GM23338 (cell line): ENCODE data around the gene ITPRID2.

Experiments
- CREB1 ChIP-seq: fragments of 250-450 bp; sonication (Bioruptor Pico); IDR thresholded peaks from 2 replicates; pipeline ENCODE4 v1.5.0; 2020; ENCODE audit warnings: low read depth, mild to moderate bottlenecking, moderate library complexity
- EZH2 ChIP-seq: fragments of 200-600 bp; sonication (generic); IDR thresholded peaks from one replicate; pipeline ENCODE4 v1.8.0; 2017; ENCODE audit warnings: antibody characterized with exemption, mild to moderate bottlenecking, low read depth; ENCODE audit not compliant: unreplicated experiment
- EZH2phosphoT487 ChIP-seq: fragments of 200-600 bp; sonication (generic); IDR thresholded peaks from one replicate; pipeline ENCODE4 v1.8.1; 2018; ENCODE audit warnings: antibody characterized with exemption; ENCODE audit not compliant: unreplicated experiment
- JUNB ChIP-seq: IDR thresholded peaks from one replicate; pipeline ENCODE4 v1.6.1; 2016; ENCODE audit warnings: antibody characterized with exemption; ENCODE audit not compliant: unreplicated experiment
- POLR2AphosphoS5 ChIP-seq: IDR thresholded peaks from 2 replicates; pipeline ENCODE4 v1.6.1; 2016; ENCODE audit warnings: antibody characterized with exemption, low read depth
- ZNF114 ChIP-seq: fragments of 250-450 bp; sonication (Bioruptor Pico); IDR thresholded peaks from 2 replicates; pipeline ENCODE4 v1.5.0; 2020; ENCODE audit warnings: mild to moderate bottlenecking, moderate library complexity
- TF ChIP-seq, protein P1 (sequence below), 2 experiments: fragments of 200-600 bp in 1 of 2; sonication (generic) in 1 of 2; conservative IDR thresholded peaks; 2 replicates each; pipeline versions ENCODE4 v1.5.1 to v1.6.1; 2016 to 2017; ENCODE audit warnings: antibody characterized with exemption in 2 of 2, low read depth in 2 of 2, mild to moderate bottlenecking in 2 of 2, moderate library complexity in 1 of 2
- TF ChIP-seq, protein P2 (sequence below): IDR thresholded peaks from 2 replicates; pipeline ENCODE4 v1.6.1; 2016; ENCODE audit warnings: antibody characterized with exemption
- TF ChIP-seq, protein P3 (sequence below): IDR thresholded peaks from one replicate; pipeline ENCODE4 v1.6.1; 2018; ENCODE audit warnings: antibody characterized with exemption; ENCODE audit not compliant: unreplicated experiment

DNA sequence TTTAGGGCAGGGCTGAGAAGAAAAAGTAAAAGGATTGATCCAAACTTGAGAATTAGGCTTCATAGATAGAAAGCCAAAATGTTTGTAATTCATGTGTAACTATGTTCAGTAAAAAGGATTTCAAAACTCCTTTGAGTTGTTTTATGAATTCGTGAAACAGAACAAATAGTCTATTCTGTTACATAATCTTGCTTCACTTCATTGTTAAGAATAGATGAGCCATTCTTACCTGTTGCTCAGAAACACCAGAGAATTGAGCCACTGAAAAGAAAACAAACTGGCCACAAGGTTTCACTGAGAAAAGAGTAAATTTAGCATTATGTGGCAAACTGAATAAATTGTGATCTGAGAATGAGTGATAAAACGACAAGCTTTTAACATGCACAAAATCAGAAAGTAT, 4.5 kb upstream of the ITPRID2 start:
- TF ChIP-seq, protein P1, sequence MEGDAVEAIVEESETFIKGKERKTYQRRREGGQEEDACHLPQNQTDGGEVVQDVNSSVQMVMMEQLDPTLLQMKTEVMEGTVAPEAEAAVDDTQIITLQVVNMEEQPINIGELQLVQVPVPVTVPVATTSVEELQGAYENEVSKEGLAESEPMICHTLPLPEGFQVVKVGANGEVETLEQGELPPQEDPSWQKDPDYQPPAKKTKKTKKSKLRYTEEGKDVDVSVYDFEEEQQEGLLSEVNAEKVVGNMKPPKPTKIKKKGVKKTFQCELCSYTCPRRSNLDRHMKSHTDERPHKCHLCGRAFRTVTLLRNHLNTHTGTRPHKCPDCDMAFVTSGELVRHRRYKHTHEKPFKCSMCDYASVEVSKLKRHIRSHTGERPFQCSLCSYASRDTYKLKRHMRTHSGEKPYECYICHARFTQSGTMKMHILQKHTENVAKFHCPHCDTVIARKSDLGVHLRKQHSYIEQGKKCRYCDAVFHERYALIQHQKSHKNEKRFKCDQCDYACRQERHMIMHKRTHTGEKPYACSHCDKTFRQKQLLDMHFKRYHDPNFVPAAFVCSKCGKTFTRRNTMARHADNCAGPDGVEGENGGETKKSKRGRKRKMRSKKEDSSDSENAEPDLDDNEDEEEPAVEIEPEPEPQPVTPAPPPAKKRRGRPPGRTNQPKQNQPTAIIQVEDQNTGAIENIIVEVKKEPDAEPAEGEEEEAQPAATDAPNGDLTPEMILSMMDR (conservative IDR thresholded peaks at IDR 0.05; ENCODE audit: low read depth in 2 of 2), result no peak
- TF ChIP-seq JUNB (no peak), EZH2 (no peak), POLR2AphosphoS5 (no peak), EZH2phosphoT487 (no peak), CREB1 (CRISPR knock-in tag) (no peak), ZNF114 (no peak)
- TF ChIP-seq, protein P2, sequence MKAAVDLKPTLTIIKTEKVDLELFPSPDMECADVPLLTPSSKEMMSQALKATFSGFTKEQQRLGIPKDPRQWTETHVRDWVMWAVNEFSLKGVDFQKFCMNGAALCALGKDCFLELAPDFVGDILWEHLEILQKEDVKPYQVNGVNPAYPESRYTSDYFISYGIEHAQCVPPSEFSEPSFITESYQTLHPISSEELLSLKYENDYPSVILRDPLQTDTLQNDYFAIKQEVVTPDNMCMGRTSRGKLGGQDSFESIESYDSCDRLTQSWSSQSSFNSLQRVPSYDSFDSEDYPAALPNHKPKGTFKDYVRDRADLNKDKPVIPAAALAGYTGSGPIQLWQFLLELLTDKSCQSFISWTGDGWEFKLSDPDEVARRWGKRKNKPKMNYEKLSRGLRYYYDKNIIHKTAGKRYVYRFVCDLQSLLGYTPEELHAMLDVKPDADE, result no peak
- TF ChIP-seq, protein P3, sequence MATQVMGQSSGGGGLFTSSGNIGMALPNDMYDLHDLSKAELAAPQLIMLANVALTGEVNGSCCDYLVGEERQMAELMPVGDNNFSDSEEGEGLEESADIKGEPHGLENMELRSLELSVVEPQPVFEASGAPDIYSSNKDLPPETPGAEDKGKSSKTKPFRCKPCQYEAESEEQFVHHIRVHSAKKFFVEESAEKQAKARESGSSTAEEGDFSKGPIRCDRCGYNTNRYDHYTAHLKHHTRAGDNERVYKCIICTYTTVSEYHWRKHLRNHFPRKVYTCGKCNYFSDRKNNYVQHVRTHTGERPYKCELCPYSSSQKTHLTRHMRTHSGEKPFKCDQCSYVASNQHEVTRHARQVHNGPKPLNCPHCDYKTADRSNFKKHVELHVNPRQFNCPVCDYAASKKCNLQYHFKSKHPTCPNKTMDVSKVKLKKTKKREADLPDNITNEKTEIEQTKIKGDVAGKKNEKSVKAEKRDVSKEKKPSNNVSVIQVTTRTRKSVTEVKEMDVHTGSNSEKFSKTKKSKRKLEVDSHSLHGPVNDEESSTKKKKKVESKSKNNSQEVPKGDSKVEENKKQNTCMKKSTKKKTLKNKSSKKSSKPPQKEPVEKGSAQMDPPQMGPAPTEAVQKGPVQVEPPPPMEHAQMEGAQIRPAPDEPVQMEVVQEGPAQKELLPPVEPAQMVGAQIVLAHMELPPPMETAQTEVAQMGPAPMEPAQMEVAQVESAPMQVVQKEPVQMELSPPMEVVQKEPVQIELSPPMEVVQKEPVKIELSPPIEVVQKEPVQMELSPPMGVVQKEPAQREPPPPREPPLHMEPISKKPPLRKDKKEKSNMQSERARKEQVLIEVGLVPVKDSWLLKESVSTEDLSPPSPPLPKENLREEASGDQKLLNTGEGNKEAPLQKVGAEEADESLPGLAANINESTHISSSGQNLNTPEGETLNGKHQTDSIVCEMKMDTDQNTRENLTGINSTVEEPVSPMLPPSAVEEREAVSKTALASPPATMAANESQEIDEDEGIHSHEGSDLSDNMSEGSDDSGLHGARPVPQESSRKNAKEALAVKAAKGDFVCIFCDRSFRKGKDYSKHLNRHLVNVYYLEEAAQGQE, result no peak
